Spleen (tissue), 7 donors: Measurements from ENCODE around the gene NAALADL2.

ENCODE experiments used
- POLR2A ChIP-seq, 3 donors: fragments of 450-650 bp; IDR thresholded peaks; one replicate each; pipeline ENCODE4 v1.5.1; 2017; ENCODE audit warnings: antibody characterized with exemption in 3 of 3, mild to moderate bottlenecking in 1 of 3
- TF ChIP-seq, protein P1 (sequence below), 11 experiments: fragments of 200-600 bp in 7 of 11; fragments of 450-650 bp in 4 of 11; sonication (generic) in 4 of 11; IDR thresholded peaks in 8 of 11; conservative IDR thresholded peaks in 3 of 11; 1 replicate in 7 of 11; 2 replicates in 4 of 11; pipeline versions ENCODE4 v1.4.0 to v1.8.0; 2016 to 2021; ENCODE audit warnings: antibody characterized with exemption in 11 of 11, inconsistent platforms in 4 of 11, mild to moderate bottlenecking in 1 of 11
- donor health status: DM: no; HTN: no; CAD: no; lungs with moderate emphysema.
- donor health status: DM: no; HTN: no; CAD: no.
- donor health status: DM: no; HTN: no; CAD: no.

GRCh38 chr3:175150812-175151401, 291.8 kb downstream of the NAALADL2 start:
- TF ChIP-seq, protein P1, sequence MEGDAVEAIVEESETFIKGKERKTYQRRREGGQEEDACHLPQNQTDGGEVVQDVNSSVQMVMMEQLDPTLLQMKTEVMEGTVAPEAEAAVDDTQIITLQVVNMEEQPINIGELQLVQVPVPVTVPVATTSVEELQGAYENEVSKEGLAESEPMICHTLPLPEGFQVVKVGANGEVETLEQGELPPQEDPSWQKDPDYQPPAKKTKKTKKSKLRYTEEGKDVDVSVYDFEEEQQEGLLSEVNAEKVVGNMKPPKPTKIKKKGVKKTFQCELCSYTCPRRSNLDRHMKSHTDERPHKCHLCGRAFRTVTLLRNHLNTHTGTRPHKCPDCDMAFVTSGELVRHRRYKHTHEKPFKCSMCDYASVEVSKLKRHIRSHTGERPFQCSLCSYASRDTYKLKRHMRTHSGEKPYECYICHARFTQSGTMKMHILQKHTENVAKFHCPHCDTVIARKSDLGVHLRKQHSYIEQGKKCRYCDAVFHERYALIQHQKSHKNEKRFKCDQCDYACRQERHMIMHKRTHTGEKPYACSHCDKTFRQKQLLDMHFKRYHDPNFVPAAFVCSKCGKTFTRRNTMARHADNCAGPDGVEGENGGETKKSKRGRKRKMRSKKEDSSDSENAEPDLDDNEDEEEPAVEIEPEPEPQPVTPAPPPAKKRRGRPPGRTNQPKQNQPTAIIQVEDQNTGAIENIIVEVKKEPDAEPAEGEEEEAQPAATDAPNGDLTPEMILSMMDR (IDR thresholded peaks at IDR 0.05 in 8 of 11, conservative IDR thresholded peaks at IDR 0.05 in 3 of 11): no peak
- no peak for TF ChIP-seq POLR2A (IDR thresholded peaks at IDR 0.05)
